NCI-H1694 treated with DMSO at 0.1 percent for 48 hours (cell line): ENCODE measurements around the gene KRT222.

Experiments used
- DNase-seq: peaks from one replicate; lab custom pipeline; 2025; lab: John Stamatoyannopoulos, UW

Gene KRT222

DNA sequence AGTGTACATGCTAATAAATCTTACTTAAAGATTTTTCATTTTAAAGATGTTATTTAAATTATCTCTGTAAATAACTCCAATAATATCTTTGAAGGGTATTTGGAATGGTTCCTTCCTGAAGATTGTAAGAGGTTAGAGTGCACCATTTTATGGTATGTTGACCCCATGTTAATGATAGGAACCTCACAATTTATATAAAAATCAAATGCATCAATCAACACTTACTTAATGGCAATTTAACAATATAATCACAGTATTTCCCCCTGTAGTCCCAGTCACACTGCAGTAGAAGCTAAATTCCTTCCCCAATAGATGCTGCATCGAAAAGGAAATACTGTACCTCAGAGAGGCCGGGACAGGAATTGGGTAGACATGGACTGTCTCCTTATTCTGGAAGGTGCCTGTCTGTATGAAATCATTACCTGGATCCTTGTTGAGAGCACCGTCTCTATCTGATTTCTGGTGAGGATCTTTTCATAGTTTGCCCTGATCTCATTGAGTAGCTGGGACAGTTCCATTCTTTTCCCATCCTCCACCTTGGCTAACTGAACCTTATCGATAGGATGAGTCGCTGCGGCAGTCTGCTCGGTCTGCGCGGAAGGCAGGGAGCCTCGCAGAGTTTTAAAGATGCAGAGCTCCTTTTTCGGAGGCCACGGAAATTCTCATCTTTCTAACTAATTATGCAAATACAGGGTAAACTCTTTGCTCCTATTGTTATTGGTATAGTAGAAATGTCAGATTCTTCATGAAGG, at the start of gene KRT222:
Gene KRT222 (minus strand): TSS at position 596 of the 752 bp plus-strand sequence. CDS start 78 bp downstream, at position 518.
- DNase-seq: no peak

- DNase-seq: no peak
These were observed 49.5 kb upstream of the KRT222 start for GRCh38 chr17:40714473-40714872.

- DNase-seq: no peak
These were observed 42.8 kb upstream of the KRT222 start for GRCh38 chr17:40707745-40708144.

DNA sequence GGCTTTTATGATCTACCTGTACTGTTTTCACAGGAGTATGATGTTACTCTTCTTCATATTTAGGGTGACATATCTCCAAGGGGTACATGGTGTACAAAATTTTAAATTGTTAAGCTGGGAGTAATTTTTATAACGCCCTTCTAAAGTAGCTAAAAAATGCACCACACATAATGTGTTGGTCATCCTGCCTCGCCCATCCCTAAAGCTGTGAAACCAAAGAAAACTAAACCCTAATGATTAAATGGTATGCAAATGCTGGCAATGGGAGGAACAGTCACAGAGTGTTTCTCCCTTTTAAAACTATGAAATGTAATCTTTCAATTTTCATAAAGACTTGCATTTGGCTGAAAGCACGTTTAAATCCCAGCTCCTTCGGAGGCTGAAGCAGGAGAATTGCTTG, 40.6 kb upstream of the KRT222 start:
- DNase-seq: no peak

DNA sequence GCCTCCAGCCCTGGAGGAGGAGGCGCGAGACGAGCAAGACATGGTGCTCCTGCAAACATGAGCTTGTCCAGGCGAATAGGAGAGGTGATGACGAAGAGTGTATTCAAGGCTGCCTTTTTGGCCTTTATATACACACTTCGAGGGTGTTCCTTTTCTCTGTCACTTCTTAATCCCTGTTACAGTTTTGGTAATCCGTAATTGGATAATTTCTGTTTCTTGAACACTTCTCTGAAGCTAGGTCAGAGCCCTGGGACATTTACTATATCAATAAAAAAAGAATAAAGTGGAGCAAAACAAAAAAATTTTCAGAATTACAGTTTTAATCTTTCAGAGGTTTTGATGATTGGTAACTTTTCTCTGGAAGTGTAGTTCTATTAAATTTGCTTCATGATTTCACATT, 38.7 kb upstream of the KRT222 start, which contains the start of gene KRT24:
Gene KRT24 (minus strand): TSS at position 101 of the 400 bp plus-strand sequence. CDS start 59 bp downstream, at position 42.
- no peak for DNase-seq

DNA sequence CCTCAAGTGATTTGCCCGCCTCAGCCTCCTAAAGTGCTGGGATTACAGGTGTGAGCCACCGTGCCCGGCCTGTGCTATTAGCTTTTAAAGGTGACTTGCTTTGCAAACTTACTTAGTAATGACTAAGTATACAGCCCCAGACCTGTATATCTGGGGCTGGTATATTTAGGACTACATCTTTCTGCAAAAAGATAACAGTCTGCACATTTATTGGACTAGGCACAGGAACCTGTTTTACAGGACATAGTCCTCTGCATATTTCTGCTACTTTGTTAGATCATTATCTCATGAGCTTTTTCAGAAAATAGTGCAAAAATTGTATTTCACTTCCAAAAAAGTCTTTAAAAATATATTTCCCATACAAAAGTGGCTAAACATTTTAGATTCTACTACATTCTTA, 37.3 kb upstream of the KRT222 start:
- no peak for DNase-seq

DNA sequence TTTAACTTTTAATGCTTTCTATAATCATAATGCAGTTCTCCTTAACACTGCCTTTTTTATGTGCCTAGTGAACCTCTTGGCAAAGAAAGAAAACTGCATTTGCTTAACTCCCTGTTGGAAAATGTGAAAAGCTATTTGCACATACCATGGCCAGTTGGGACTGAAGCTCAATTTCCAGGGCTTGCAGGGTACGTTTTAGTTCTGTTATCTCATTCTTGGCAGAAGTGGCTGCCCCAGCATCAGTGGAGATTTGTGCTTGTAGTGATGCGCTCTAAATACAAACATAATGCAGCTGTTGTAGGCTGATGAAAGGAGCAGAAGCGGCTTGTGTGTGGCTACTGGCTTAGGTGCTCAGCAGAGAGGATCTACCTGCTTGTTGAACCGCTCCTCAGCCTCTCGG, 34.9 kb upstream of the KRT222 start:
- no peak for DNase-seq

- no peak for DNase-seq
These were observed 34.4 kb upstream of the KRT222 start for GRCh38 chr17:40699371-40699770.

DNA sequence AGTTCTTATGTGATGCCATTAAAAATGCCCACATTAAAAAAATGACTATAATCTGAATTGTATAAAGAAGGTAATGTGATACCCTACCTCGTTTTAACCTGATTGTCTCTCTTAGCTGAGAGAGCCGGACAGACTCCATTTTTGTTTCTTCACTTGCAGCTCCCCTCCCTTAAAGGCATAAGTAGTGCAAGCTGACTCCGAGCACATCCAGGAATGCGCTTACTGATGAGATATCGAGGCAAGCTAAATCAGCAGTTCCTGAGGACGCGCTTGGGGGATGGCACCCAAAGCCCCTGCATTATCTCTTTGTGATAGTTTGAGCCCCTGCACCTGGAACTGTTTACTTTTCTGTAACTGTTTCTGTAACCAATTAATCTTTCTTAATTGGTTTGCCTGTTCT, 32.3 kb upstream of the KRT222 start:
- DNase-seq: no peak

DNA sequence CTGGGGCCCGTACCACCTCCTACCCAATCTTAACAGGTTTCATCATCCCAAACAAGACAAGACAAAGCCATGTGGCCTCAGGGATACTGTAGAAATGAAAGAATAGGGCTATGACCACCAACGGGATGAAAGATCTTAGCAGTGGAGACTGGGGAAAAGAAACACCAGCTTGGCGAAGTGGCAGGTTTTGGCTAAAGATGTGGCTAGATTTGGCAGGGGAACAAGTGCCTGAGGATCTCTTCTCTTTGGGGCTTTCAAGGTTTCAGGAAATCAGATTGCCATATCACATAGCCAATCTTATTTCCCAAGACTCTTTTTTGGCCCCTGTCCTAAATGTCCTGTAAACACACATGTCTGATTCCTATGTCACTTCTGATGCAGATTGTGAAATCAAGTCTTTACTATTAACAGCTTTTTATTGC, 31.7 kb upstream of the KRT222 start:
- no peak for DNase-seq

DNA sequence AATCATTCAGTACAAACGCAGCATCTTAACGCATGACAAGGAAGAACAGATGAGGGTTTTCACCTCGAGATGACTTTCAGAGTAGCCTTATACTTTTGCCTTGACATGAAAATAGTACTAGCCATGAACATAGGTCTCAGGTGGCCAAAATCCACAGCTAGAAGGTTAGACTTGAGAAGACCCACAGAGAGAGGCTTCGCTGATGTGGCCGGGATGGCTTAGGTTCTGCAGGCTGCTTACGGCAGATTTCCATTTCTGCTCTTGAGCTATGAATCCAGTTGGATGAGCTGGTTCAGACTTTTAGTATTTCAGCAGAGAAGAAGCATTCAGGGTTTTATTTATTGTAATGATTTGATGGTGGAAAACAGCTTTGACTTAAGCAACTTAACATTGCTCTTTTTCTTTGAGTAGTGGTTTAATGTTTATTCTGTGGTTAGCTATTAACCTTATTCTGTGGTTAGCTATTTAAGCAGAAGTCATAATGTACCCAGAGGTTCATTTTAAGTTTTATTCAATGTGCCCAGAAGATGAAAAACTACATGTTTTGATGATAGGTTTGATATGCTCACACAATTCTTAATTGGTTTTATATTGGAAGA, 31.0 kb upstream of the KRT222 start:
- DNase-seq: no peak

DNA sequence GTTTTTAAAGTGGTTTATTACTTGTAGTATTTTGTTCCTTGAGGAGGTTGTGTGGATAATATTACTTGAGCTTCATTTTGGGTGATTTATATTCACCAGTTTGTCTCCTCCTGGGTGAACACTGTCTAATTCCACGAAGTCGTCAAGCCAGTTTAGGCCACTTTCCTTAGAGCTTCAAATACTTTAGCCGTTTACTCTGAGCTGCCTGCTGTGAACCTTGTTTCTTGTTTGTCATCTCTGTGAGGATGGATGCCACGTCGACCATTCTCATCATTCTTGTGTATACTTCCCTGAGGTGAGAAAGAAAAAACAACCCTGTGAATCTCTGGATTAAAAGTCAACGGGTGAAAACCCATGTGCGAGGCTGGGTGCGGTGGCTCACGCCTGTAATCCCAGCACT, 29.6 kb upstream of the KRT222 start:
- no peak for DNase-seq

DNA sequence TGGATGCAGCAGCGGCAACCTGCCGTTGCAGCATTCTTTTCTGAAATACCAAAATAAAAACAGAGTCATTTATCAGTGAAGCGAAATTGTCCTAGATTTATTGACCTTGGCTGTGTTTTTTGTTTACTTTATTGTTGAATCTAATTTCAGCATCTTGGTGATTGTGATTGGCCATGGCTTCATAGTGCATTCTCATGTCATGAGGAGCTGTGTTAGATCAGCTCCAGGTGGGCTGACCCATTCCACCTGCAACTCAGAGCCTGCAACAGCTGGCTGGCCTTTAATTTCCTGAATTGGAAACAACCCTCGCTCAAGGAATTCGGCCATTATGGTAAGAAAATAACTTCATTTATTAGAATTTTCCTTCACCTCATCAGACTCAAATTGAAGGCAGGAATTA, 22.1 kb upstream of the KRT222 start:
- no peak for DNase-seq

- DNase-seq: no peak
These were observed 21.2 kb upstream of the KRT222 start for GRCh38 chr17:40686192-40686591.

- DNase-seq: no peak
These were observed 16.0 kb upstream of the KRT222 start for GRCh38 chr17:40680998-40681397.

- no peak for DNase-seq
These were observed 14.5 kb upstream of the KRT222 start for GRCh38 chr17:40679523-40679907.

- no peak for DNase-seq
These were observed 14.0 kb upstream of the KRT222 start for GRCh38 chr17:40678902-40679522.

DNA sequence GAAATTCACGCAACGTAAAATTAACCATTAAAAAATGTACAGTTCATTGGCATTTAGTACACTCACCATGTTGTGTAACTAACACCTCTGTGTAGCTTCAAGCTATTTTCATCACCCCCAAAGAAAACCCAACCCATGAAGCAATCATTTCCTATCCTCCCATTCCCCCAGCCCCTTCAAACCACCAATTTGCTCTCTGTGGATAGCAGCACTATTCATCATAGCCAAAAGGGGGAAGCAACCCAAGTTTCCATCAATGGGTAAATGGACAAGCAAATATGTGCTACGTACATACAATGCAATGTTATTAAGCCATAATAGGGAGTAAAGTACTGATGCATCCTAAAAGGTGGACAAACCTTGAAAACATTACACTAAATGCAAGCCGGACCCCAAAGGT, 10.9 kb upstream of the KRT222 start:
- no peak for DNase-seq

GRCh38 chr17:40672654-40673053, 7.7 kb upstream of the KRT222 start:
- no peak for DNase-seq

- no peak for DNase-seq
These were observed 6.3 kb upstream of the KRT222 start for GRCh38 chr17:40671282-40671681.

- no peak for DNase-seq
These were observed 1.4 kb upstream of the KRT222 start for GRCh38 chr17:40666331-40666730.

DNA sequence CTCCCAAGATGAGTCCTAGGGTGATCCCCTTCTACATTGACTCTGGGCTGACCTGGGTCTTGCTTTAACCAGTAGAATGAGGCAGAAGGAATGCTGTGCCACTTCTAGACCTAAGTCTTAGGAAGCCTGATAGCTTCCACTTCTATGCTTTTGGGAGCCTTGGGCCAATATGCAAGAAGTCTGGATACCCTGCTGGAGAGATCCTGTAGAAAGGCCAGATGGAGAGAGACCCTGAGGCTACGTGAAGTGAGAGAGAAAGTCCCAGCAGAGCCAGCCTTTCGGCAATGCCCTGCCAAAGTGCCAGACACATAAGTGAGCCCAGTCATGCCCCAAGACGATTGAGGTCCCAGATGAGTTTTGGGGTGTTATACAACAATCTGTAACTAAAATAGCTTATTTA, 1.7 kb downstream of the KRT222 start:
- no peak for DNase-seq

DNA sequence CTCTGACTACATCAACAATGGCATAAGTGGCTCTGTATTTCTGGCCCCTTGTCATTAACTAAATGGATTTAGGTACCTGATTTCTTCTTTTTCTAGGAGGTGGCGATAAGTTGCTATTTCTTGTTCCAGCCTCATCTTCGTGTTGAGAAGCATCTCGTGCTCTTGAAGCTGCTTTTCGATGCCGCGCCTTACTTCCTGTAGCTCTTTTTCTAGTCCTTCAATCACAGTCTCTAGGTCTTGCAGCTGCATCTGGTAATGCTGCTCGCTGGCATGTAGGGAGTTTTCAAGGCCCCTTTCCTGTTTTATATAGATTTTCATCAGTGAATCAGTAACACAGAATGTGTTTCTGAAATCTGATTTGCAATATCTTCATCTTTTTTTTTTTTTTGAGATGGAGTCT, 5.1 kb downstream of the KRT222 start:
- no peak for DNase-seq
